Stimulated activated CD8-positive, alpha-beta memory T cell treated with anti-CD3 and anti-CD28 coated beads, Interleukin-12 subunit alpha, Interleukin-12 subunit beta, amount 100 ng/mL, for 24 hours (primary cell): ENCODE data around the gene CDK17.
"Not testable (repeated sequence)": the region's sequence is repeated elsewhere in the genome, so short reads cannot be mapped to it uniquely, and the experiment has no call there.

Experiments used
- DNase-seq: peaks from one replicate; pipeline ENCODE4 v3.0.0-alpha.2; 2020; ENCODE audit errors: extremely low read depth

The CDK17 gene

DNA sequence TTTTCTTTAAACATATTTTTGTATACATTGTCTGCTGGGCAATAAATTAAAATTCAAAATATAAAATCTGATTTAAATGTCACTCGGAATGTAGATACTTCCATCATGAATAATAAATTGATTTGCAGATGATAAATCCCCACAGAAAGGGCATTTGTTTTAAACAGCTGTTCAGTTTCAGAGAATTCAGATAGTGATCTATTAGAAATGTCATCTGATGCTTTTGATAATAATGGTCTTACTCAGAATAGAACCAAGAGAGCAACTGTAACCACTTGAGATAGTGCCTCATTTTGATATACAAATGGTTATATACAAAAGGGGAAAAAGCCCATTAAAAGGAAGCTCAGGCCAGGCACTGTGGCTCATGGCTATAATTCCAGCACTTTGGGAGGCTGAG, 43.4 kb downstream of the CDK17 start:
- DNase-seq = no peak

GRCh38 chr12:96354844-96355534, 45.2 kb downstream of the CDK17 start:
- DNase-seq = no peak

- DNase-seq = no peak
Measured at GRCh38 chr12:96354326-96354725, 45.9 kb downstream of the CDK17 start.

DNA sequence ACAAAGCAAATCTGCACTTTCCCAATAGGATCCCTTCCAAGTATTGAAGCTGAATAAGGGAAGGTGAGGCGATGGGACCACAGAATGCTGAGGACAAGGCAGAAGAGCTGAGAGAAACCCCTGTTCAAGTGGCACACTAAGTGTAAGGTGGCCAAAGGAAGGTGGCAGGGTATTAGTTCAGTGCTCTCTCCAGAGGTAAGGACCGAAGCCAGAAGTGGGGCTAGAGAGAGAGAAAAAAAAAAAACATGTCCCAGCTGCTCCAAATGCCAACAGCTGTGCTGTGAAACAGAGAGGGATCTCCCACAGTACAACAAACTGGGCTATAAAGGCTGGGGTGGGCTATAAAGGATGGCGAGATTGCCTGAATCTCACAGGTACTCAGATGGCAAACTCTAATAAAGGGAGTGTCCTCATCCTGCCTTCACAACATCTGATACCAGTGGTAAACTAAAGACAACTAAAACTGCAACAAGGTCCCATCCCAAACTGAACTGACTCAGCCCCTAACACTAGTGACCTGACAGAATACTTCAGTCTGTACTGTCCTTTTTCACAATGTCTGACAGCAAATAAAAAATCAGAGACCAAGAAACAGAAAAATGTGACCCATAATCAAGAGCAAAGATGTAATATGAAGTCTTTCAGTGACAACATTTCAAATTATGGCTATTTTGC, 47.9 kb downstream of the CDK17 start:
- DNase-seq = no peak

DNA sequence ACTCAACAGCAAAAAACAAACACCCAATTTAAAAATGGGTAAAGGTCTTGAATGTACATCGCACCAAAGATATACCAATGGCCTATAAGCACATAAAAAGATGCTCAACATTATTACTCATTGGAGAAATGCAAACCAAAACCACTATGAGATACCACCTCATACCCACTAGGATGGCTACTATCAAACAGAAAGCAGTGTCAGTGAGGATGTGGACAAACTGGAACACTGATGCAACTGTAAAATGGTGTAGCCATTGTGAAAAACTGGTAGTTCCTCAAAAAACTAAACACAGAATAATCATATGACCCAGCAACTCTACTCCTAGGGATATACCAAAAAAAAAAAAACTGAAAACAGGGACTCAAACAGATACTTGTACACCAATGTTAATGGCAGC, 49.3 kb downstream of the CDK17 start:
- DNase-seq = no peak

DNA sequence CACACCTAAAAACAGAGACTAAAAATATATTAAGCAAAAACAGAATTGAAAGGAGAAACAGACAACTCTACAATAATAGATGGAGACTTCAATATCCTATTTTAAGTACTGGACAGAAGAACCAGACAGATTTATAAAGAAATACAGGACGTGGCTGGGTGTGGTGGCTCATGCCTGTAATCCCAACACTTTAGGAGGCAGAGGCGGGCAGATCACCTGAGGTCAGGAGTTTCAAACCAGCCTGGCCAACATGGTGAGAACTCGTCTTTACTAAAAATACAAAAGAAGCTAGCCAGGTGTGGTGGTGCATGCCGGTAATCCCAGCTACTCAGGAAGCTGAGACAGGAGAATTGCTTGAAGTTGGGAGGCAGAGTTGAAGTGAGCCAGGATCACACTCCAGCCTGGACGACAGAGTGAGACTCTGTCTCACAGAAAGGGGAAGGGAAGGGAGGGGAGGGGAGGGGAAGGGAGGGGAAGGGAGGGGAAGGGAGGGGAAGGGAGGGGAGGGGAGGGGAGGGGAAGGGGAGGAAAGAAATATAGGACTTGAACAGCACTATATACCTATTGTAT, 53.0 kb downstream of the CDK17 start:
- no peak for DNase-seq

DNA sequence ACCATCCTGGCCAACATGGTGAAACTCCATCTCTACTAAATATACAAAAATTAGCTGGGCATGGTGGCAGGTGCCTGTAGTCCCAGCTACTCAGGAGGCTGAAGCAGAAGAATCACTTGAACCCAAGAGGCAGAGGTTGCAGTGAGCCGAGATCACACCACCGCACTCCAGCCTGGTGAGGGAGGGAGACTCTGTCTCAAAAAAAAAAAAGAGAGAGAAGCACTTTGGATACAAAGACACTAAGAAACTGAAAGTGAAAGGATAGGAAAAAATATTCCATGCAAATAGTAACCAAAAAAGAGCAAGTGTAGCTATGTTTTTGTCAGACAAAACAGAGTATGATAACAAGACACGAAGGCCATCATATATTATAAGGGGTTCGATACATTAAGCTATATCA, 53.5 kb downstream of the CDK17 start:
- not testable (repeated sequence) for DNase-seq

DNA sequence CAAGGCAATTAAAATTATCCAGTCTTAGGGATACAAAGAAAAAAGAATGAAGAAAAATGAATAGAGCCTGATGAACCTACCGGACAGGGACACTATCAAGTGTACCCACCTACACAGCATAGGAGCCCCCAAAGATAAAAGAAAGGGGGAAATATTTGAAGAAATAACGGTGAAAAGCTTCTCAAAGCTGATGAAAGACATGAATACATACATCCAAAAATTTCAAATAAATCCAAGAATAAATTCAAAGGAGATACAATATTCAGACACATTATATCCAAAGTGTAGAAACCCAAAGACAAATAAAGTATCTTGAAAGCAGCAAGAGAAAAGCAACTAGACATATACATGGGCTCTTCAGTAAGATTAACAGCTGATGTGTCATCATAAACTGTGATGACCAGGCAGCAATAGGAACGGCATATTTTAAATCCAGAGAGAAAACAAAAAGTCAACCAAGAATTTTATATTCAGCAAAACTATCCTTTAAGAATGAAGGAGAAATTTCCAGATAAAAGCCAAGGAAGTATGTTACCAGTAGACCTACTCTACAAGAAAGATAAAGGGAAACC, 56.0 kb downstream of the CDK17 start:
- no peak for DNase-seq

- DNase-seq = no peak
Measured at GRCh38 chr12:96343347-96343954, 56.8 kb downstream of the CDK17 start.

DNA sequence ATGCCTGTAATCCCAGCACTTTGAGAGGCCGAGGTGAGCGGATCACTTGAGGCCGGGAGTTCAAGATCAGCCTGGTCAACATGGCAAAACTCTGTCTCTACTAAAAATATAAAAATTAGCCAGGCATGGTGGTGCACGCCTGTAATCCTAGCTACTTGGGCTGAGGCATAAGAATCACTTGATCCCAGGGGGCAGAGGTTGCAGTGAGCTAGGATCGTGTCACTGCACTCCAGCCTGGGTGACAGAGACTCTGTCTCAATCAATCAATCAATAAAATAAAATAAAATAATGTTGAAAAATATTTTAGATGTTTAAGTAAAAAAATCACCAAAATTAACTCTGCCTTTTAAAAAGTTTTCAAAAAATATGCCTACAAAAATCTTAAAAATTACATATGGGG, 60.6 kb downstream of the CDK17 start:
- DNase-seq = not testable (repeated sequence)

- DNase-seq = no peak
Measured at GRCh38 chr12:96338852-96339471, 61.3 kb downstream of the CDK17 start.

GRCh38 chr12:96337953-96338352, 62.3 kb downstream of the CDK17 start:
- no peak for DNase-seq

DNA sequence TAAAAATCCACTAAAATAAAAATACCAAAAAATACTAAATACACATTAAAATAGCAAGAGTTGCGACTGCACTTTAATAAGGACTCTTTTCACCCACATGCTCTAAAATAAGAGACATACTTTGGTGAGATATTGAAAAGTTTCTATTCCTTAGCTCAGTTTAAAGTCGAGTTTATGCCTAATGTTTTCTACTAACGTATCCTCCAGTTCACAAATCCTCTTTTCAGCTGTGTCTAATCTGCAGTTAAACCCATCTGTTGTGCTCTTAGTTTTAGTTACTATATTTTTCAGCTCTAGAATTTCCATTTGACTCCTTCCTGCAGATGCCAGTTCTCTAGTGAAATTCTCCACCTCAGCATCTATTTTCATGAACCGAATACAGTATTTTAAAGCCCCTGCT, 63.8 kb downstream of the CDK17 start:
- no peak for DNase-seq

- no peak for DNase-seq
Measured at GRCh38 chr12:96335270-96335669, 65.0 kb downstream of the CDK17 start.

GRCh38 chr12:96334502-96334901, 65.7 kb downstream of the CDK17 start:
- no peak for DNase-seq

- DNase-seq = no peak
Measured at GRCh38 chr12:96329545-96329944, 70.7 kb downstream of the CDK17 start.

- DNase-seq = no peak
Measured at GRCh38 chr12:96329018-96329417, 71.2 kb downstream of the CDK17 start.

GRCh38 chr12:96327889-96328288, 72.3 kb downstream of the CDK17 start:
- DNase-seq = no peak

- no peak for DNase-seq
Measured at GRCh38 chr12:96327346-96327745, 72.9 kb downstream of the CDK17 start.

DNA sequence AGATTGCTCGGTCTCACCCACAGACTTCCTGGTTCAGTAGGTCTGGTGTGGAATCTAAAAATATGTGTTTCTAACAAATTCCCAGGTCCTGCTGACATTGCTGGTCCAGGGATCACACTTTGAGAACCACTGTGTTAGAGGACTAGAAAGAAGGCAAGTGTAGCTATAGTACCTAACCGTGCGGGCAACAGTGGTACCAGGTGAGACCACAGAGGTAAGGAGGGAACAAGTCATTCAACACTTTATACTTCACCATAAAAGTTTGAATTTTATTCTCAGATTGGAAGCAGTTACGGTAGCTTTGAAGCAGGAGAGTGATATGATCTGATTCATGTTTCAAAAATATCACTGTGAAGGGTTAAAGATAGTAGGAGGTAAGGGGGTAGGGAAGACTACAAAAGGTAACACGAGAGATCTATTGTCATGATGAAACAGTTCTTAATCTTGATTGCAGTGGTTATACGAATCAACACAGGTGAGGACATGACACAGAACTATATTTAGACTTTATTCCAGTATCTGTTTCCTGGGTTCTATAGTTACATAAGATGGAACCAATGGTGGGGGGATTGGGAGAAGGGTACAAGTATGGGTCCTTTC, 73.5 kb downstream of the CDK17 start:
- no peak for DNase-seq

DNA sequence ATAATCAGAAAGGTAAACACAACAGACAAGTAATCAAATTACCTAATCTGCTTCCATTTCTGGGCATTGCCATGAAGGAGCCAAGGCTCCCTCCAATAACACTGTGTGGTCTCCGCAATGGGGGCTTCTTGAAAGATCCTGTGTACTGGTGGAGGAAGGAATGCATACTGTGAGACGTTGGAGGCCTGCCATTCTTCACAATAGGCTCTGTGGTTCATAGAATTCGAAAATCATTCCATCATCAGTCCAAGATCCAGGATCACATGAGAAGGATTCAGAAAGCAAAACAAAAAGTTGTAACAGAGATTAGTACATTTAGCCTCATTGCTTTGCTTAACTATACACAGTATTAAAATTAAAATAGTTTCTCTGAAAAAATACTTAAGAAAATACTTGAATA, 76.3 kb downstream of the CDK17 start:
- DNase-seq = no peak

GRCh38 chr12:96322720-96323119, 77.5 kb downstream of the CDK17 start:
- DNase-seq = no peak
